Effector CD4-positive, alpha-beta T cell (primary cell): ENCODE data around the gene GRIK3.

Experiments
- DNase-seq: peaks from one replicate; pipeline ENCODE4 v3.0.0-alpha.2; 2020

Gene GRIK3

GRCh38 chr1:36755303-36756230, 278.7 kb downstream of the GRIK3 start:
- DNase-seq: no peak

DNA sequence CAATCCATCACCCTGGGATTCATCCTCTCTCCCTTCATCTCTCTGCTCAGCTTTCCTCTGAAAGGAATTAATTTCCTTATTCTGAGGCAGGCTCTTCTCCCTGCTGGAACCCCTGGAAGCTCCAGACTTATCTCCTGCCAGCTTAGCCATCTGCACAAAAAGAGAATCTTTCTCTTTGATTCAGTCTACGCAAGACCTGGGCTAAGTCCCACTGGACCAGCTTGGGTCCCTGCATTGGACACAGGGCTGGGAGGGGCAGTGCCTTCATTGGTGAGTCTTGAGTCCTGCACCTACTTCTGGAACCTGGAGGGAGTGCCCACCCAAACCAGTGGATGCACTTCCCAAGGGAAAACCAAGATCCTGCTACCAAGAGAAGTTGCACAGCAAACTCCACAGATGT, 279.9 kb downstream of the GRIK3 start:
- DNase-seq: no peak

DNA sequence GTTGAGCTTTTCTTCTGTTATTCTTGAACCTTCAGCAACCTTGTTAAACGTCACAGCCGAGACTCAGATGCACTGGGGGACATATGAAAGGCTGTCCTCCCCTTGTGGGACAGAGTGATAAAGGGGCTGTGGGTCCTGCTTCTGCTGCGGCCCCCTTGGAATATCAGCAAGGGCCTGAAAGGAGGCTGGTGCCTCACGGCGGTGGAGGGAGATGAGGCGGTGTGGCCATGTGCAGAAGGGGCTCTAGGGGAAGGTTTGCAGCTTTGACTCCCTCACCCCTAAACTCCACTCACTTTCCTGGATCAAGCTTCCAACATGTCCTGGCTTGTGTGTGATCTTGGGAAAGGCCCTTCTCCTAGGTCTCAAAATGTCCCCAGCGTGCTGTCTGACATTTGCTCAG, 280.9 kb downstream of the GRIK3 start:
- no peak for DNase-seq

- no peak for DNase-seq
Measured at GRCh38 chr1:36752891-36753361, 281.4 kb downstream of the GRIK3 start.

DNA sequence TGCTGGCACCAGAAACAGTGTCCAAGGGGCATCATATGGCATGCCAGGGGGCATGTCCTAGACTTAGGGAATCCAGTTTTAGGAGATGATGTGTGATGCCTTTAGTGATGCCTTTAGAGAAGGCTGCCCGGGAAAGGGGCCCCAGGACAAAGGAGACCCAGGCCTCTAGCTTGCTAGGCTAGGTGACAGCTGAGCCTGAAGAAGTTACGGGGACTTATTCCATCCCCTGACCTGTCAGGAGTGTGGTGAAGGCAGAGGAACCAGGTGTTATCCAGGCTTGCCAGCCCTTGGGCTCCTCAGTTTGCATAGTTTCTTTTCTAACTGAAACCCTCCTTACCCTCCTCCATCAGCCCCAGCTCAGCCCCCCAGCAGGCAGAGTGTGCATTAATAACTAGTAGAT, 281.9 kb downstream of the GRIK3 start:
- no peak for DNase-seq

- no peak for DNase-seq
Measured at GRCh38 chr1:36751525-36751924, 282.8 kb downstream of the GRIK3 start.

GRCh38 chr1:36748466-36748865, 285.8 kb downstream of the GRIK3 start:
- DNase-seq: no peak
